Fibroblast of skin of scalp (primary cell): ENCODE results near the gene COL6A1.
"Not testable (repeated sequence)": the region's sequence is repeated elsewhere in the genome, so short reads cannot be mapped to it uniquely, and the experiment has no call there.

Experiments
- DNase-seq: peaks from one replicate; pipeline ENCODE4 v3.0.0-alpha.2; 2013

Gene COL6A1

DNA sequence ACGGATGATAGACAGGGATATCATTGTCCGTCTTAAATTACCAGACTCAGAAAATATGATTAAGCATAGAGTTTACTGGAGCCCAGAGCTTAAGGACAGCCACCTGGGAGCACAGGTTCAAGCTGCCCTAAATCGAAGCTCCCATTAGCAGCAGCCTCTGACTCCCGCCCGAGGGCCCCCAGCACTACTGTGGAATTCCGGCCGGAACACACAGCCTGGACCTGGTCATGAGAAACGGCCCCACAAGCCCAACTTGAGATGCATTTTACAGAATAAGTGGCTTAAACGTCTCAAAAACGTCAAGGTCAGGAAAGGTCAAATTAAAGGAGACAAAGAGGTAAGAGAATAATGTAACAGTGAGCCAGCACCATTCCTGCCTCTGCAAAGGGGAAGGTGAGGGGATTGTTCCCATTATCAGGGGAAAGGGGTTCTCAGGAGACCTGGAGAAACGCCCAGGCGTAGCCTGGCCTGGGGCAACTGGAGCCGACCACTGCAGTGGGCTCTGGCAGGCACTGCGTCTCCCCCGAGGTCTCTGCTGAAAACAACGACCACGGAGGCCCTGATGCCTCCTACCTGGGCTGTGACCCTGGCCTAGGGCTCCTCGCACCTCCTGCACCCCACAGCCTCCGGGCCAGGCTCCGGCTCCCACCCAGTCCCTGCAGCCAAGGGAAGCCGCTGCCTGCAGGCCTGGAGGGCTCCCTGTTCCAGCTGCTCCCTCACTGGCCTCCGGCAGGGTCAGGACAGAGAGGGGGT is 11.5 kb upstream of the COL6A1 start:
- no peak for DNase-seq

- peak; percentile 64 for DNase-seq
Observed at GRCh38 chr21:45970674-45971615, 10.6 kb upstream of the COL6A1 start.

DNA sequence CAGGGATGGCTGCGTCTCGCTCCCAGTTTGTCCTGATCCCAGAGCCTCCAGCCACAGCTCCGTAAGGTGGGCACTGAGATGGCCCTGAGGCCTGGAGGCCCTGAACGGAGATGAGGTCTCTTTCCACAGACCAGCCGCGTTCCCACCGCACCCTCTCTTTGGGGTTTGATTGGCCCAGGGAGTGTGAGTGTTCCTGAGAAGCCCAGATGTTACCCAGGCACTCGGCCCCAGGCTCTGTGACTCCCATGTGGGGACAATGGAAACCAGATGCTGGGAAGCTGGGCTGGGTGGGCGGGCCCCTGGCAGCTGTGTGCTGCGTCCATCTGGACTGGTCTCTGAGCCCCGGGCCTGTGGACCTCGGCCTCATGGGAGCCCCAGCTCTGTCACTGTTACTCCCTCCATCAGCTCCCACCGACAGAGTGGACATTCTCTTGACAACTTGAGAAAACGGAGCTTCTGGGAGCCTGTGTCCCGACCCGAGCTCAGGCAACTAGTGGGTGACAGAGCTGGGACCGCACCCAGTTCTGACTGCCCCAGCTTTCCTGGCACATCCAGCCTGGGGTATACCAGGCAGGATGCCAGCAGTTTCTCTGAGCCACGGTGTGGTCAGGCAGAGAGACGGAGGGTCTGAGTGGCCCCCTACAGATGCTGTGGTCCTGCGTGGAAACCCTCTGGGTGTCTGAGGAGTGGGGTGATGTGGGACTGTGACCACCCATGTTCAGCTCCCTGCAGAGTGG is 9.8 kb upstream of the COL6A1 start:
- peak; percentile 91 for DNase-seq

DNA sequence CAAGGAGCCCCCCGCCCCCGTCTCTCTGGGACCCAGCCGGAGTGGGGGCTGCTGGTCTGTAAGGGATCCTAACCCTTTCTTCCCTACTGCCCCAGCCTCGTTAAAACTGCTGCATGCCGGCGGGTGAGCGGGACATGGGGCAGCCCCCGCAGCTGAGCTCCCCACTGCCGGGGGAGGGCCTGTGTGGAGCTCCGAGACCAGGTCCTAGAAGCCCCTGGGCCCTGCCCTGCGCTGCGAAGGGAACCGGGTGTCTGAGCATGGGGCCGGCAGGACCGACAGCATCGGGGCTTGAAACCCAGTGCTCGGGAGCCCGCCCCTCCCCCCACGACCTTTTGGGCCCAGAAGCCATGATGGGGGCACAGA is 9.2 kb upstream of the COL6A1 start:
- DNase-seq, result peak; percentile 57

GRCh38 chr21:45972716-45973474 is 8.7 kb upstream of the COL6A1 start:
- DNase-seq, result peak; percentile 96

GRCh38 chr21:45973475-45974072 is 8.0 kb upstream of the COL6A1 start:
- peak; percentile 92 for DNase-seq

- DNase-seq, result peak; percentile 78
Observed at GRCh38 chr21:45974073-45975019, 7.2 kb upstream of the COL6A1 start.

DNA sequence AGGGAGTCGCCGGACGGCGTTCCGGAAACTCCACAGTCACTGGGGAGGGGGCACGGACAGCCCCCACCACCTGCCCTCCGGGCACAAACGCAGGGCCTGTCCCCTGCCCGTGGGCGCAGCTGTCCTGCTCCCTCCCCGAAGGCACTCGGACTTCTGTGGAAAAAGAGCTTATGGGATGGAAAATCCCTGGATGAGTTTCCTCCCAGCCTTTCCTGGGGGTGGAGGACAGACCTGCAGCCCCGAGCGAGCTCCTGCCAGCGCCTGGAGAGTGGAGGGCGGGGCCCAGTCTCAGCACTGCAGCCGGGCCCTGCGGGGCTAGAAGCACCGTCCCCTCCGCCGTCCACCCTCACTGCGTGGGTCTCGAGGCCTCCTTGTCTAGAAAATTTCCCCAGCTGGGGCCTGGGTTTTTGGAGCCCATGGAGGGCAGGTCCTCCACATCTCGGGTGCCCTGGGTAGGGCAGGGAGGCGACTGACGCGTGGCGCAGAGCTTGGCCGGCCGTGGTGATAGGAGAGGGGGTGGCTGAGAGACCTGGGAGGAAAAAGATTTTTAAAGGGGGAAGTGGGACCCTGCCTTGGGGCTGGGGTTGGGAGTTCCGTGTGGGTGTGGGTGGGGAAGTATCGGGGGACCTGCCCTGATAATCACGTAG is 6.4 kb upstream of the COL6A1 start:
- DNase-seq, result peak; percentile 49

GRCh38 chr21:45975667-45976409 is 5.7 kb upstream of the COL6A1 start:
- not testable (repeated sequence) for DNase-seq

- DNase-seq, result peak; percentile 7
Observed at GRCh38 chr21:45976701-45977311, 4.8 kb upstream of the COL6A1 start.

- peak; percentile 69 for DNase-seq
Observed at GRCh38 chr21:45977396-45977795, 4.2 kb upstream of the COL6A1 start.

DNA sequence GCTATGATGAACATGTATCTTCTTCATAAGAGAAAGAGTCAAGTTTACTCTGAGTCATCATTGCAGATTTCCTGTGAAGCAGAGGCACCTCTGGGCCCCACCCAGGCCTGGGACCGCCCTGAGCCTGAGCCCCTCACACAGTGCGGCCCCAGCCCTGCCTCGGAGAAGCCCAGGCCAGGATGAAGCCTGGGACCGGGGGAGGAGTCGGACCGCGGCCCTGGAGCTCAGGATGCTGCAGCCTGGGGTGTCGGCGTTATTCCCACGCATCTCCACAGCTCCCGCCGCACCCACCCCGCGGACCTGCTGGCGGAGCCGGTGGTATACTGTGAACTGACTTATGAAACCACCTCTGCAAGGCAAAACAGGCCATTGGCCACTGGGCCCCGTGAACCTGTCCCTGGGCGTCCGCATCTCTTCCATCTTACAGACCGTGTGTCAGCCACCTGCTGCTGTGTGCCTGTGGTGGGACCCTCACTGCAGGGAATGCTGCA is 2.4 kb upstream of the COL6A1 start:
- DNase-seq, result peak; percentile 55

DNA sequence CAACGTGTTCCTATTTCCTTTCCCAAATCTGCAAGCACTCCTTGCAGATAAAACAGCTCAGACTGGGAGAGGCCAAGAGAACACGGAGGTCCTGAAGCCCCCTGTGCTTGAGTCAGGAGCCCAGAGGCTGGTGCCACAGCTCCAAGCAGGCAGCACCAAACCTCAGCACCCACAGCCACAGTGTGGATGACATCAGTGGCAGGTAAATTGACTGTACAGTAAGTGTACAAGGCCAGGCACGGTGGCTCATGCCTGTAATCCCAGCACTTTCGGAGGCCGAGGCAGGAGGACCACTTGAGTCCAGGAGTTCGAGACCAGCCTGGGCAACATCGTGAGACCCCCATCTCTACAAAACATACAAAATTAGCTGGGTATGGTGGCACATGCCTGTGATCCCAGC is 1.9 kb upstream of the COL6A1 start:
- DNase-seq, result no peak

DNA sequence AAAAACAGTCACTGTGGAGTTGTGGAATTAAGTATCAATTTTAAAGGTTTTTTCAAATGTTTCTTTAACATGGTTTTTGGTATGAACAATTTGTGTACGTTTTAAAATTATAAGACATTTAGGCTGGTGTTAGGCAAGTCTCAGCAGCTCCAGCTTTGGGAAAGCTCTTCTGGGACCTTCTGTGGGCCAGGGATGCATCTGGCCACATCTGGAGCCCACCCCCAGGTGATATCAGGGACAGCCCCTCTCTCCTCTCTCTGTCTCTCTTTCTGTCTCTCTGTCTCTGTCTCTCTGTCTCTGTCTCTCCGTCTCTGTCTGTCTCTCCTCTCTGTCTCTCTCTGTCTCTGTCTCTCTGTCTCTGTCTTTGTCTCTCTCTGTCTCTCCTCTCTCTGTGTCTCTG is 1.3 kb upstream of the COL6A1 start:
- DNase-seq, result no peak

GRCh38 chr21:45980697-45981096 is 873 bp upstream of the COL6A1 start:
- no peak for DNase-seq

DNA sequence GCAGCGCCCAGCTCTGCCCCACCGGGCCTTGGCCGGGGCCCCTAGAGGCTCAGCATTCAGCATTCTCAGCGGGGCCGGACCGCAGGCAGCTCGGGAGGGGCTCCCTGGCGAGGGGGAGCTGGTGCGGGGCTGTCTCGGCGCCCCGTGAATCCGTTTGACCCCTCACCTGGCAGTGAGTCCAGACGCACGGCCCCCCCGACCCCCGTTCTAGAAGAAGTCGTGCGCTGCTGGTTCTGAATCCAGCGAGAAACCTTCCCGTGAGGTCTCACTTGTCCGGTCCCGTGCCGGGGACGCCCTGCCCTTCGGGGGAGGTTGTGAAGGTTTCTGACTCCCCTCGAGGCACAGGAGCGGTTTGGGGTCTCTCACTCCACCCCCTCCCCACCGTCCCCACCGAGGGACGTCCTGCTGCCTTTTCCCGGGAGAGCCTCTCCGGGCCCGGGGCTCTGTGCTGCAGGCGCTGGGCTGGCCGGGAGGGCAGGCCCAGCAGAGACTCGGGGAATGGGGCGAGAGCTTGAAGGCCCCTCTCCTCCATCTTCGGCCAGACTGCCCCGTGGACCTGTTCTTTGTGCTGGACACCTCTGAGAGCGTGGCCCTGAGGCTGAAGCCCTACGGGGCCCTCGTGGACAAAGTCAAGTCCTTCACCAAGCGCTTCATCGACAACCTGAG is 655 bp downstream of the COL6A1 start:
- peak; percentile 19 for DNase-seq

DNA sequence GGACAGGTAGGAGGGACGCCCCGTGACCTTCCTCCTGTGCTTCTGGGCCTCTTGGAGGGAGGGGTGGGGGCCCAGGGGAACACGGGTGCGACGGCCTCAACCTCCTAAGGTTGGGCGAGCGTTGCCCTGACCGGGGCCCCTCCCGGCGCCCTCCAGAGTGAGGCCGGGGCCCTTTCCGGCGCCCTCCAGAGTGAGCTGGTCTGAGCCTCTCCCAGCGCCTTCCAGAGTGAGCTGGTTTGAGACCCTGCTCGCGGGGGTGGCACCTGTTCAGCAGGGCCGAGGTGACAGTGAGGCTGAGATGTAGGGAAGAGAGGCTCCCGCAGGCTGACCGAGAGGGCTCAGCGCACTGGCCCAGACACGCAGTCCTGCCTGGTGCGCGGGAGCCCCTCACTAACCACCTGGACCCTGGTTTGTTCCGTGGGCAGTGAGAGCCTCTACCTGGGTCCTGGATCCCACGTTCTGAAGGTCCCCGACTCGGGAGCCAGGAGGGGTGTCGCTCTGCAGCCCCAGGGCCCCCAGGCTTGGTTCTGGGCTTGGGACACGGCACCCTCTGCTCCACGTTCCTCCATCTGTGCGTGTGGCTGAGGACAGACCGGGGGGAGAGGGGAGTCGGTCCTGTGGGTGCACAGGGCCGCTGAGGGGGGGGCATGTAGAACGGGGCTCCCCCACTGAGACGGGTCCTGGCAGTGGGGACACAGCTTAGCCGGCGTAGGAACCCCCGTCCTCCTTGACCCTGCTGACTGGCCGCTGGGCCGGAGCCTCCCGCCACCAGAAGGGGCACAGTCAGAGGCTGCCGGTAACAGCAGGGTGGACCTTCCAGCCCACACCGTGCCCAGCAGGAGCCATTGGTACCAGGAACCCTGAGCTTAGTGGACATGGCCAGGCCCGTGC is 1.4 kb downstream of the COL6A1 start:
- DNase-seq, result peak; percentile 5
